Hematopoietic multipotent progenitor cell (in vitro differentiated cells): ENCODE data around the gene SMIM14. TPM values are rescaled to one million over a fixed set of nuclear protein-coding genes. Genes with fewer than 3 reads are reported as not detected.
"Not testable (repeated sequence)": the region's sequence is repeated elsewhere in the genome, so short reads cannot be mapped to it uniquely, and the experiment has no call there.

ENCODE experiments used
- DNase-seq, 3 donors: peaks; one replicate each; pipeline ENCODE4 v3.0.0-alpha.2; 2011 to 2015; ENCODE audit warnings: low read depth in 2 of 3, low spot score in 2 of 3
- total RNA-seq: library from RNA; depleted of rRNA; stranded (reverse); fragments of >200 nt; gene quantifications from one replicate; pipeline ENCODE4 v1.2.3, GENCODE V29; 2012

SMIM14 gene
- total RNA-seq, 1 donor = 4.6 TPM

DNA sequence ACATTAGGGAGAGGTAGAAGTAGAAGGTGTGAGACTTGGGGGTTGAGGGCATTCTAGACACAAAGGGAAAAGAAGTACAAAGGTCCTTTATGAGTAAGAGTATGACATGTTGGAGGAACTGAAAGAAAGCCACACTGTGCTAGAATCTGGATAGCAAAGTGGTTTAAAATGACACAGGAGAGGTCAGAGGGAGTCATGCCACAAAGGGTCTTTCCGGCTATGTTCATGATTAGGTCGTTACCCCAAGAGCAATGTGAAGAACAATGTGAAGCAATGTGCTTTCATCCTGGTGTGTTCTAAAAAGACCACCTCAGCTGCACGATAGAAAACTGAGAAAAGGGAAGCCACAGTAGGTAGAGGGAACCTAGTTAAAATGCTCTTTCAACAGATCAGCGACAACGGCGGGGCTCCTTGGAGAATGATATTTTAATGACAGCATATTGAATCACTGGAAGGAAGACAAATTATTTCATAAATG lies 29.2 kb downstream of the SMIM14 start:
- DNase-seq = no peak

DNA sequence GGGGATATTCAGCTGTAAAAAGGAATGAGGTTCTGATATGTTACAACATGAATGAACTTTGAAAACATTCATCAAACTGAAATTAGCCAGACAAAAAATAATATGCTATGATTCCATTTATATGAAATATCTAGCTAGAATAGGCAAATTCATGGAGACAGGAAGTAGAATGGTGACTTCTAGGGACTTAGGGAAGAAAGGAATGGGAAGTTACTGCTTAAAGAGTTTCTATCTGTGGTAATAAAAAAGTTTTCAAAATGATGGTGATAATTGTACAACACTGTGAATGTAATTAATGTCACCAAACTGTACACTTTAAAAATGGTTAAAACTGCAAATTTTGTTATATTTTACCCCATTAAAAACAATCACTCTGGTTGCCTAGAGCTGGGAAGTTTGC lies 30.2 kb downstream of the SMIM14 start:
- DNase-seq = no peak

DNA sequence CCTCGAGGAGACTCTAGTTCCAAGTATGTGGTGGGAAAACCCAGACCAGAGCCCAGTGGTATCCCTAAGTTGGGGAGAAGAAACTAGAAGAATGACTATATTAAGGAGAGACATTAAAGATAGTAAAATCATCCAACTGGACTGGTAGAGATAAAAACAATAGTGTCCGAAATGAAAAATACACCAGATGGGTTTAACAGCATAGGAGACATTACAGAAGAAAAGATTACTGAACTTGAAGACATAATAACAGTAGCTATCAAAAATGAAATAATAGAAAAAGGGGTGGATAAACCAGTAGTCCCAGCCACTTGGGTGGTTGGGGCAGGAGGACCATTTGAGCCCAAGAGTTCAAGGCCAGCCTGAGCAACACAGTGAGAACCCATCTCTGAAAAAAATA lies 31.9 kb downstream of the SMIM14 start:
- no peak for DNase-seq

DNA sequence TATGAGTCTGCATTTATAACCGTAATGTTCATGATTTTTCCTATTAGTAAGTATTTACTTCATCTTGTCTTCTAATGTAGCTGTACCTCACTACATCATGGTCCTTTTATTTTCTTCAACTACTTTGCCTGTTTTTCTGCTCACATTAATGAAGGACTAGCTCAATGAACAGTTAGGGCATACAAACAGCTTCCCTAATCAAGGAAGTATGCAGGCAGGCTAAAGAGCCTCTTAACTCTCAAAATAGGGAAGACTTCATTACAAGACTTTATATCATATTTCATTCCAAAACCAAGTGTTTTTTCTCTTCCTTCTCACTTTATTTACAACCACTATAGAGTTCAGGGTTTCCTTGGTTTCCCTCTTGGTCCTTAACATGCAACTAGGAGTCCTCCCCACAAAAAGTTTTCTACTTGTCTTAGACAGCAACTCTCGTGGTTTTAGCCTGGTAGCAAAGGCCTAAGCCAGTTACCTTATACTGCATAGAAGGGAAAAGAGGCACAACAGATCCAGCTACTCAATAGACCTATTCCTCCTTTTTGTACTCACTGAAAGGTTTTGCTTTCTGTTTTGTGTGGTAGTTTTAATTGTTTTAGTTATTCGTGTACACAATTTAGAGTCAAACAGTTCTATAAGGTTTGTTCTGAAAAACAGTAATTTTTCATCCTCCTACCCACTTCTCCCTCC lies 40.8 kb downstream of the SMIM14 start:
- DNase-seq = no peak

DNA sequence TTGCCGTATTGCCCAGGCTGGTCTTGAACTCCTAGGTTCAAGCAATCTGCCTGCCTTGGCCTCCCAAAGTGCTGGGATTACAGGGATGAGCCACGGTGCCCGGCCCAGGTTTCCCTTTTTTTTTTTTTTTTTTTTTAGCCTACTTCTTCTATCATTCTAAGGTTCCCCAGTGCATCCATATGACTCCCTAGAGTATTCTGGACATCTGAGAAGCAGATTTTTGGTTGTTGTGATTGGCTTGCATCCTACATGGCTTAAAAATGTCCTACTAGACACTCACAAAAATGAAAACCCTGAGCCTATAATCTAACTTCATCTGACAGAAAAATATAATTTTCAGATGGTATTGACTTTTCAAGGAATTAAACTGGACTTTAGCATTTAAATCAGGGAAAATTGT lies 41.7 kb downstream of the SMIM14 start:
- no peak for DNase-seq

DNA sequence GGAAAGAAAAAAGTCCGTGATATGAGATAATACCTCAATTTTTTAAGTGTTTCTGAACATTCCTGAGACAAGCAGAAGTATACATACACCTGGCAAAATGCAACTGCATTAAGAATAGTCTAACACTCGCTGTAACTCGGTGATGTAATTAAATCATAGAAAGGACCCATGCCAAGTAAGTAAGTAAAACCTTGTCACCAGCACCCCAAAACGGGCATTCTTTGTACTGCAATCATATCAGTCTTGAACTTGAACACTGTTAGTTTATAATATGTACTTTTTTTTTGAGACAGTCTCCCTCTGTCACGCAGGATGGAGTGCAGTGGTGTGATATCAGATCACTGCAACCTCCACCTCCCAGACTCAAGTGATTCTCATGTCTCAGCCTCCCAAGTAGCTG lies 47.4 kb downstream of the SMIM14 start:
- no peak for DNase-seq

DNA sequence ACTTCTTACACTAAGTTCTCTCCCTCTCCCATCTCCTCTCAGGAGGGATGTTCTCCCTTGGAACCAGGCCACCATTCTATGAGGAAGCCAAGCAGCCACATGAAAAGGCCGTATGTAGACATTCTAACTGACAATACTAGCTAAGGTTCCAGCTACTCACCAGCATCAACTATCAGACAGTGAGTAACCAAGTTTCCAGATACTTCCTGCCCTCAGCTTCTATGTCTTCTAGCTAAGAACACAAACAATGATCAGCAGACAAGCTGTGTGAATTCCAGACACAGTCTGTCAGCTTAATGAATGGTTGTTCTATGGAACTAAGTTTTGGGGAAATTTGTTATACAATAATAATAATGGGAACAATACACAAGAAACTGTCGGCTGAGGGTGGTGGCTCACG lies 50.8 kb downstream of the SMIM14 start:
- no peak for DNase-seq

DNA sequence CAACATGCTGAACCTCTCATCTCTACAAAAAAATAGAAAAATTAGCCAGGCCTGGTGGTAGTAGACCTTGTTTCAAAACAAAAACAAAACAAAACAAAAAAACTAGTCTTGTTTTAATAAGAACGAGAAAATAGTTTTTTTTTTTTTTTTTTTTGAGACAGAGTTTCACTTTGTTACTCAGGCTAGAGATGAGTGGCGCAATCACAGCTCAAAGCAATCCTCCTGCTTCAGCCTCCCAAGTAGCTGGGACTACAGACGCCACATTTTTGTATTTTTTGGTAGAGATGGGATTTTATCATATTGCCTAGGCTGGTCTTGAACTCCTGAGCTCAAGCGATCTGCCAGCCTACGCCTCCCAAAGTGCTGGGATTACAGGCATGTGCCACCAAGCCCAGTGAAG lies 63.7 kb downstream of the SMIM14 start:
- DNase-seq = no peak

DNA sequence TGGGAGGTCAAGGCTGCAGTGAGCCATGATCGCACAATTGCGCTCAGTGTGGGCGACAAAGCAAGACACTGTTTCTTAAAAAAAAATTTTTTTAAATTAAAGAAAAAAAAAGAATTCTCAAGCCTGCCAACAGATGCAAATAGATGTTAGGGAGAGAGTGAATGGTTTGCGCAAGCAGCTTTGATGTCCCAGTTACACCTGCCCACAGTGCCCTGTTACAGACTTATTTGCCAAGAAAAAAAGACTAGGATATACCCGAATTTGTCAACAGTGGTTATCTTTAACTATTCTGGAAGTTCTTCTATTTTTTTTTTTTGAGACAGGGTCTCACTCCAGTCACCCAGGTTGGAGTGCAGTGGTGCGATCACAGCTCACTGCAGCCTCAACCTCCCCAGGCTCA lies 67.2 kb downstream of the SMIM14 start:
- DNase-seq = no peak

DNA sequence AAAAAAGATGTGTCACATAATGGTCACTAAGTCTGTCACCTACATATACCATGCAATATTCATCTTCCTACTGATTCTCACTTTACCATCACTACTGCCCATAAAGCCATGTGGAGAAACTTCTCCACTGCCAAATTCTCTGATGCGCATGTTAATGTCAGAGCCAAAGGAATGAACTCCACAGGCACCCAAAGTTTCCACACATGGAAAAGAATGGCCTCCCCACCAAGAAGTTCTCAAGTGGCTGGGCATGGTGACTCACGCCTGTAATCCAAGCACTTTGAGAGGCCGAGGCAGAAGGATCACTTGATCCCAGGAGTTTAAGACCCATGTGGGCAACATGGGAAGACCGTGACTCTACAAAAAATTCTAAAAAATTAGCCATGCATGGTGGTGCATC lies 67.6 kb downstream of the SMIM14 start:
- no peak for DNase-seq

DNA sequence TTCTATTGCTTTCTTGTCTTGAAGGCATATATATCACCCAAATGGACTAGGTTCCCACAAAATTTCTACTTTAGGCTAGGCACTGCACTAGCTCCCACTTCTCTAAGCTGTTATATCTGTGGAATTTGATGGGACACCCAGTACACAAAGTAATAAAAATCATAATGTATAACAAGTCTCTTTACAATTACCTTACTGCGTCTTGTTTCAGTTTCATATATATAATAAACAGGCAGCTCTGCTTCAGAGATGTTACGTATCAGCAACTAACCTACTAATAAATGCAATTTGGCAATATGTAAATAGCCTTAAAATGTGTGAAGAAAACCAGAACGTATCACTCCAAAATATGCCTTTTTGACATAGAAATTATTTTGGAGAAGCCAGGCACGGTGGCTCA lies 69.5 kb downstream of the SMIM14 start:
- DNase-seq = no peak

DNA sequence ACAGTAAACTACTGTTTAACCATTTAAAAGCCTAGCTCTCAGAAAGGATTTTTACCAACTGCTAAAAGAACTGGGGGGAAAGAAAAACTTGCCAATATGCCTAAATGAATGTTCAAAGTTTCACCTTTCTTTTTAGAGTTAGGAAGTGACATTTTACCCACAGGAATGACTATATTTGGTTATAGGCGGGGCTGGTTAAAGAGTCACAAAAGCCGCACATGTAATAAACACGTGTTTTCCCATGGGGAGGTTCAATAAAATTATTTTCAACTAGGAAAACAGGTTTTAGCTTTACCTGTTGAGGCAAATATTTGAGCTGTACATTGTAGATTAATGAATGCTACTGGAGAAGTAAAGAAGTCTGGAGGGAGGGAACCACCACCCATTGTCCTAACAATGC lies 69.9 kb downstream of the SMIM14 start:
- DNase-seq = no peak

DNA sequence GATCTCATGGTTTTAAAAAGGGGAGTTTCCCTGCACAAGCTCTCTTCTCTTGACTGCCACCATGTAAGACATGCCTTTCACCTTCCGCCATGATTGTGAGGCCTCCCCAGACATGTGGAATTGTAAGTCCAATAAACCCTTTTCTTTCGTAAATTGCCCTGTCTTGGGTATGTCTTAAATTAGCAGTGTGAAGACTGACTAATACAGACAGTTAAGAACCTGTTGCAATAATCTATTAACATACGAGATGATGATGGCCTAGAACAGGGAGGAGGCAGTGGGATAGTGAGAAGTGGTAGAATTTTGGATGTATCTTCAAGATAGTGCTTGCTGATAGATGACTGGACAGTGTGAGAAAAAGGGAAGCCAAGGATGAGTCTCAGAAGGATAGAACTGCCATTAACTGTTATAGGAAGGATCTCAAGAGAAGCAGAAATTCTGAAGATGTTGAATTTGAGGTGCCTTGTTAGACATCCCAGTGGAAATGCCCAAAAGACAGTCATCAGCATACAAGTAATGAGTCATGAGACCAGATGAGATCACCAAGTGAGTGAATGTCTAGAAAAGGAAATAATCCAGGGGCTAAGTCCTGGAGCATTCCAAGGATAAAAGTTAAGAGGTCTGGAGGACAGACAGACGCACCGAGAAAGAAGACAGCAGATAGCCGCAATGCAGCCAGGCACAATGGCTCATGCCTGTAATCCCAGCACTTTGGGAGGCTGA lies 72.6 kb downstream of the SMIM14 start:
- no peak for DNase-seq

DNA sequence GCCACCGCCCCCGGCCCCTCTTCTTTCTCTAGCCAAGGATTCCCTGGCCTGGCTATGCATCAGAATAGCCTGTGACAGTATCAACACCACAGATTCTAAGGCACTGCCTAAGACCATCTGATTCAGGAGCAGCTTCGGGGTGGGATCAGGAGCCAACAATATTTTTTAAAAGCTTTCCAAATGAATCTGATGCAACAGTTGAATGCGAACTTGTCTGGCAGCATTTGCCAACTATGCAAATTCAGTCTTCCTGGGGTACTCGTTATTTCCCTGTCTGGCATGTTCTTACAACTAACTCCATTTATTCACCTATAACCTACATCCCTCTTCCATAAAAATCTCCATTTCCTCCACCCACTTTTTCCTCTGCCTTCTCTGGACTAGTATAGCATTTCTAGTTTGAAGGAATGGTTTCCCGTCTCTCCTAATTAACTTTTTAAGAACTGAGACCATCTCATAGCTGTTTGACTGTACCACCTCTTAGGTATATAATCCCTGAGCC lies 75.3 kb downstream of the SMIM14 start:
- no peak for DNase-seq

DNA sequence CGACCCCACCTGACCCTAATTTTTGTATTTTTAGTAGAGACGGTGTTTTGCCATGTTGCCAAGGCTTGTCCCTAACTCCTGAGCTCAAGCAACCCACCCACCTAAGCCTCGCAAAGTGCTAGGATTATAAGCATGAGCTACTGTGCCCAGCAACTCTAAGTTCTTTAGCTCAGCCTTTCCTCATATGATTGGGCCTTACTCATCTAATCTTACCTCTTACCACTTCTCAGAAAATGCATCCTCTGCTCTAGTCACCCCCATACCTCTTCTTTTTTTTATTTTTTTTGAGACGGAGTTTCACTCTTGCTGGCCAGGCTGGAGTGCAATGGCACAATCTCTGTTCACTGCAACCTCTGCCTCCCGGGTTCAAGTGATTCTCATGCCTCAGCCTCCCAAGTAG lies 75.9 kb downstream of the SMIM14 start:
- DNase-seq = no peak

DNA sequence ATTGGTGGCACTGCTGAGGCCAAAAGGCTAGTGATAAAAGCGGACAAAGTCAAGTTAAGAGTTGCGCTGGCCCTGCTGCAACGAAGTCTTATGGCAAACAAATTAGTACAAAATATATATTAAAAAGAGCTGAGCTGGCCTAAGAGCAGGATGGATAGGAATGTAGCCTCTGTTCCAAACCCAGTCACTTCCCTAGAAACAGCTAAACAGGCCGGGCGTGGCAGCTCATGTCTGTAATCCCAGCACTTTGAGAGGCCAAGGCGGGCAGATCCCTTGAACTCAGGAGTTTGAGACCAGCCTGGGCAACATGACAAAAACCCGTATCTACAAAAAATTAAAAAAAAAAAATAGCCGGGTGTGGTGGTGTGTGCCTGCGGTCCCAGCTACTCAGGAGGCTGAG lies 79.0 kb downstream of the SMIM14 start:
- no peak for DNase-seq

DNA sequence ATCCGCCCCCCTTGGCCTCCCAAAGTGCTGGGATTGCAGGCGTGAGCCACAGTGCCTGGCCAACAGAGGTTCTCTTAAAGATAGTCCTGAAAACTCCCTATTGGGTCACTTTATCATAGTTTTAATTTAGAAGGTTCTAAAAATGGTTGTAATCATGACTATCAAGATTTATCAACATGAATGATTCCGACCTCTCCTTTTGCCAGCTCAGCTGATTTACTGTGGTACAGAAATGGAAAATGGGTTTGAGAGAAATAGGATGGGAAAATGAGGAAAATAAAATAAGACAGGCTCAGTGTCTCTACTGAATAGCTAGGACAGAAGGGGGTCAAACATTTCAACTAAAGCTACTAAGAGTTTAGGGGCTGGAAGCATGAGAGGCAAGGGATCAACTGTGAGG lies 83.2 kb downstream of the SMIM14 start:
- no peak for DNase-seq

DNA sequence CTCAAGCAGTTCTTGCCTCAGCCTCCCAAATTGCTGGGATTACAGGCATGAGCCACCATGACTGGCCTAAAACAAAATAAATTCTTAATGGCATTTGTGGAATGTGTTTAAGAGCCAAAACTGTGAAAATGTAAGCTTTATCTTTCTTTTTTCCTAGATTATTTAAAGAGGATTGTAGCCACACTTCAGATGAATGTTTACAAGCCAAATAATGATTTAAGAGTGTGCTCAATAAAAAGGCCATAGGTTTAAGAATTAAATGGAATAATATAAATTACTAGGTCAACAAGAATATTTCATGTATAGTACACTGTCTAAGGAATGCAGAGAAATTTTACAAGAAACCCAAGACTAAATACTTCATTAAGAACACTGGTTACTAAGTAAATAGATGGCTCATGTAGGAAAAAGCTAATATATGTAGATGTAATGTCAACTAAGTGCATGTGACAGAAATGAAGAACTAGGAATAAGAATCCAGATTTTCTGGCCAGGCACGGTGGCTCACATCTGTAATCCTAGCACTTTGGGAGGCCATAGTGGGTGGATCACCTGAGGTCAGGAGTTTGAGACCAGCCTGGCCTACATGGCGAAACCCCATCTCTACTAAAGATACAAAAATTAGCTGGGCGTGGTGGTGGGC lies 90.1 kb downstream of the SMIM14 start:
- DNase-seq = no peak

DNA sequence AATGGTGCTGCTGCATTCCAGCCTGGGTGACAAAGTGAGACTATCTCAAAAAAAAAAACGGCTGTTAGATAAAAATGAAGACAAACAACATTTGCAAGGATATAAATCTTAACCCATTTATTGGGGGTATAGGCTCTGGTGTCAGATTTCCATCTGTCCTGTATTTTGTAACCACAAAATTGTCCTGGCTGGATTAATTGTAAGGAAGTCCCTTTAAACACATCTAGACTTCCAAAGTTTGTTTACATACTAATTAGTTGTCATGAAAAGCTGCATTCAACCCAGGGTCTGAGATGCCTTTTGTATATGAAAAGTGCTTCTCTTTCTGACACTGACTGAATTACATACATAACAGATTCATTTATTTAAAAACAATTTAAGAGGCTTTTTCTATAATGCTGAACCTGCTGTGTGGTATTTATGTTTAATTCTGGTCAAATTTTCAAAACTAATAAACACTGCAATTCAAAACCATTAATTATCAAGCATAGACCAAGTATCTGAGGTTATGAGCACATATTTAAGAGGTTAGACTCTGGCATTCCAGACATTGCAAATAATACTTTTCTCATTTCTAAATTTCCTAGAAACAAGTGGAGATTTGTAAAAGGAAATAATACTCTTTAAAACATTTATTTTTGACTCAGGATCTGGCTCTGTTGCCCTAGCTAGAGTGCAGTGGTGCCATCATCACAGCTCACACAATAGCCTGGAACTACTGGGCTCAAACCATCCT lies 93.9 kb downstream of the SMIM14 start:
- DNase-seq = no peak

DNA sequence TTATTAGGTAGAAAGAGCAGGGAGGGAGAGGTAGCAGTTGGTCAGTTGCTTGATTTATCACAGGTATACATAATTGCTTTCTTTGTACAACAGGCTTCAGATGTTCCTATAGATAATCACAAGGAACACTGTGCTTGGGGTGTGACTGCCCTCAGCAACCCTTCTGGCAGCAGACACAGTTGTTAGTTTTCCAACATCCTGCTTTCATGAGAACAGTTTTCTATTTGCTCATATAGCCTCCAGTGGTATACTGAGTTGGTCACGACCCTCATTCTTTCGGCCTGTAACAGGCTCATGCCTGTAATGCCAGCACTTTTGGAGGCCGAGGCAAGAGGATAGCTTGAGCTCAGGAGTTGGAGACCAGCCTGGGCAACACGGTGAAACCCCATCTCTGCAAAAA lies 94.6 kb downstream of the SMIM14 start:
- DNase-seq = not testable (repeated sequence)

DNA sequence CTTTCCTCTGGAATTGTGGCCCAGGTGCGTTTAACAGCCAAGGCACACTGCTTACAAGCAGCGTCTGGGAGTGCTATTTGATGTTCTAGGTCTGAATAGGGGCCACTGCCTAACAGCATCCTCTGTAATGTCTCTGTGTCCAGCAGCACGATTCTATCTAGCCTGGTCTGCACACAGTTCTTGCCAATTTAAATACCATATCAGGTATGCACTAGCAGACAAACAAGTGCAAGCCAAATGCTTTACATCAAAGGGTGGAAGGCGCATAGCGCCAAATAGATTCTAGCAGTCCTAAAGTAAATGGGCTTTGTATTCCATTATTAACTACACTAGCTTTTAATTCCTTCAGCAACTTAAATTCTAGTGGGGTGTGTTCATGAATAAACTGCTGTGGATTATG lies 95.6 kb downstream of the SMIM14 start:
- no peak for DNase-seq
